GM12878 (cell line): ENCODE measurements around the gene MEIOB. TPM values are rescaled to one million over a fixed set of nuclear protein-coding genes. Genes with fewer than 3 reads are reported as not detected.

Source experiments
- ASH2L ChIP-seq: fragments of 300-600, 200-600 bp; sonication (generic); IDR thresholded peaks from 2 replicates; pipeline ENCODE4 v1.6.1; 2017; ENCODE audit warnings: low read depth, mild to moderate bottlenecking, borderline replicate concordance
- ATF3 ChIP-seq: IDR thresholded peaks from 2 replicates; pipeline ENCODE4 v1.6.1; 2011; ENCODE audit warnings: low read depth, mild to moderate bottlenecking, low read length, moderate library complexity, borderline replicate concordance; ENCODE audit errors: extremely low read depth
- EGR1 ChIP-seq, 2 experiments: IDR thresholded peaks; 1 replicate in 1 of 2; 2 replicates in 1 of 2; pipeline ENCODE4 v1.6.1; 2011 to 2012; ENCODE audit warnings: low read depth in 2 of 2, low read length in 2 of 2, borderline replicate concordance in 1 of 2, mild to moderate bottlenecking in 1 of 2, moderate library complexity in 1 of 2
- FOXK2 ChIP-seq: fragments of 450-650 bp; IDR thresholded peaks from 2 replicates; pipeline ENCODE4 v1.6.1; 2017; ENCODE audit warnings: mild to moderate bottlenecking, moderate library complexity
- FOXM1 ChIP-seq: IDR thresholded peaks from 2 replicates; pipeline ENCODE4 v1.6.1; 2012; ENCODE audit warnings: low read depth, mild to moderate bottlenecking, inconsistent platforms, low read length, moderate library complexity
- GATAD2B ChIP-seq: fragments of 450-650 bp; conservative IDR thresholded peaks from 2 replicates; pipeline ENCODE4 v1.6.1; 2017; ENCODE audit warnings: low read depth, mild to moderate bottlenecking, moderate library complexity
- JUND ChIP-seq: IDR thresholded peaks from 2 replicates; pipeline ENCODE4 v1.6.1; 2012; ENCODE audit warnings: low read depth, mild to moderate bottlenecking, low read length, improper control_type of control experiment, moderate library complexity
- KLF5 ChIP-seq: fragments of 450-650 bp; IDR thresholded peaks from 2 replicates; pipeline ENCODE4 v1.6.1; 2014; ENCODE audit warnings: mild to moderate bottlenecking; ENCODE audit not compliant: partially characterized antibody
- MTA3 ChIP-seq: IDR thresholded peaks from 2 replicates; pipeline ENCODE4 v1.6.1; 2012; ENCODE audit warnings: low read length, inconsistent platforms, borderline replicate concordance
- NFXL1 ChIP-seq: fragments of 450-650 bp; IDR thresholded peaks from 2 replicates; pipeline ENCODE4 v1.6.1; 2017; ENCODE audit warnings: antibody characterized with exemption, mild to moderate bottlenecking, borderline replicate concordance
- NR2C1 ChIP-seq: fragments of 450-650 bp; IDR thresholded peaks from 2 replicates; pipeline ENCODE4 v1.6.1; 2017; ENCODE audit warnings: antibody characterized with exemption, mild to moderate bottlenecking, moderate library complexity
- PBX3 ChIP-seq: IDR thresholded peaks from 2 replicates; pipeline ENCODE4 v1.6.1; 2011; ENCODE audit warnings: mild to moderate bottlenecking, low read depth, low read length, moderate library complexity; ENCODE audit not compliant: insufficient replicate concordance
- POLR2A ChIP-seq: IDR thresholded peaks from 2 replicates; pipeline ENCODE4 v1.6.1; 2011; ENCODE audit warnings: low read depth, mild to moderate bottlenecking, low read length
- POLR2AphosphoS5 ChIP-seq: IDR thresholded peaks from 2 replicates; pipeline ENCODE4 v1.6.1; 2011; ENCODE audit warnings: mild to moderate bottlenecking, low read length, inconsistent platforms
- PRDM15 ChIP-seq: fragments of 450-650 bp; formaldehyde crosslinking; IDR thresholded peaks from 2 replicates; pipeline ENCODE4 v1.4.0; 2020; ENCODE audit warnings: mild to moderate bottlenecking, moderate library complexity
- RAD21 ChIP-seq: IDR thresholded peaks from 2 replicates; pipeline ENCODE4 v1.6.1; 2011; ENCODE audit warnings: mild to moderate bottlenecking, low read depth, low read length, moderate library complexity; ENCODE audit not compliant: insufficient read depth
- RCOR1 ChIP-seq: conservative IDR thresholded peaks from 2 replicates; pipeline ENCODE4 v1.6.1; 2012; ENCODE audit warnings: low read depth, low read length, improper control_type of control experiment
- RELA ChIP-seq: fragments of 450-650 bp; IDR thresholded peaks from 2 replicates; pipeline ENCODE4 v1.8.0; 2014; ENCODE audit warnings: borderline replicate concordance; ENCODE audit not compliant: partially characterized antibody
- RUNX3 ChIP-seq: IDR thresholded peaks from 2 replicates; pipeline ENCODE4 v1.6.1; 2012; ENCODE audit warnings: low read length, inconsistent platforms
- SPI1 ChIP-seq: IDR thresholded peaks from 2 replicates; pipeline ENCODE4 v1.6.1; 2011; ENCODE audit warnings: low read depth, mild to moderate bottlenecking, low read length, moderate library complexity, borderline replicate concordance; ENCODE audit not compliant: insufficient read depth
- SREBF2 ChIP-seq: IDR thresholded peaks from 2 replicates; pipeline ENCODE4 v1.6.1; 2012; ENCODE audit warnings: mild to moderate bottlenecking, low read length
- SUZ12 ChIP-seq: fragments of 200-600 bp; sonication (generic); IDR thresholded peaks from one replicate; pipeline ENCODE4 v1.6.1; 2018; ENCODE audit warnings: antibody characterized with exemption, mild to moderate bottlenecking; ENCODE audit not compliant: unreplicated experiment
- TAF1 ChIP-seq: IDR thresholded peaks from 2 replicates; pipeline ENCODE4 v1.6.1; 2011; ENCODE audit warnings: mild to moderate bottlenecking, low read depth, low read length, borderline replicate concordance
- ZZZ3 ChIP-seq: IDR thresholded peaks from 2 replicates; pipeline ENCODE4 v1.6.1; 2011; ENCODE audit warnings: low read depth; ENCODE audit not compliant: control insufficient read depth, insufficient read length
- polyA plus RNA-seq, 11 experiments: library from polyadenylated mRNA; depleted of rRNA in 4 of 11; unstranded in 6 of 11; stranded (reverse) in 5 of 11; fragments of >200 nt; fragmentation: Nextera tagmentation in 4 of 11; fragmentation: Illumina TruSeq in 1 of 11; extraction: Ambion mirVana in 4 of 11; extraction: Trizol in 1 of 11; gene quantifications; 1 replicate in 1 of 11; 2 replicates in 10 of 11; pipeline versions ENCODE4 v1.2.1 to v1.2.3, GENCODE V29; 2011 to 2016; ENCODE audit warnings: inconsistent platforms in 2 of 11, missing spikeins in 2 of 11, low read depth in 1 of 11
- total RNA-seq, 4 experiments: library from RNA; depleted of rRNA in 3 of 4; stranded (reverse); fragments of >200 nt in 3 of 4; fragmentation: Illumina TruSeq in 1 of 4; extraction: Trizol in 1 of 4; gene quantifications; 2 replicates each; pipeline versions ENCODE4 v1.2.1 to v1.2.3, GENCODE V29; 2013 to 2021

MEIOB gene
- total and polyA plus RNA-seq, 10 of the 15 experiments (the other 5 are each of a cell fraction or from before 2014, with no cell fraction given): 0.04 to 0.26 (median 0.09) TPM; not detected in 5

- no peak for TF ChIP-seq RELA
- peak; percentile 51; the same call in 1 of the 2 replicates for TF ChIP-seq NR2C1
- TF ChIP-seq FOXM1: no peak
- TF ChIP-seq POLR2AphosphoS5: peak; percentile 84; the same call in 1 of the 2 replicates
- no peak for TF ChIP-seq RAD21
- no peak for TF ChIP-seq SUZ12
- peak; percentile 77 for TF ChIP-seq KLF5
- peak; percentile 69; the same call in 1 of the 2 replicates for TF ChIP-seq TAF1
- peak; percentile 99 for TF ChIP-seq ATF3
- TF ChIP-seq PRDM15 (CRISPR knock-in tag): no peak
- no peak for TF ChIP-seq JUND
- peak; percentile 46; the same call in 1 of the 2 replicates for TF ChIP-seq ASH2L
- peak; percentile 46 for TF ChIP-seq RUNX3
- TF ChIP-seq SREBF2: no peak
- no peak for TF ChIP-seq ZZZ3
- TF ChIP-seq MTA3: no peak
- TF ChIP-seq PBX3: peak; percentile 71
- peak; percentile 68; the same call in 1 of the 2 replicates for TF ChIP-seq FOXK2
- TF ChIP-seq RCOR1: no peak
- TF ChIP-seq GATAD2B: peak; percentile 60; the same call in 1 of the 2 replicates
- no peak for TF ChIP-seq NFXL1
- TF ChIP-seq POLR2A: peak; percentile 84
- peak; percentile 36 to 67; a peak in 2 of 3 replicates for TF ChIP-seq EGR1 (IDR thresholded peaks at IDR 0.05; ENCODE audit: borderline replicate concordance in 1 of 2, low read depth in 2 of 2, low read length in 2 of 2)
- no peak for TF ChIP-seq SPI1
These were observed 45.0 kb downstream of the MEIOB start, which contains the start of the genes FAHD1 and HAGH (continued) for GRCh38 chr16:1826691-1827573.
